ENCODE measurements around the gene IRGM. TPM values are rescaled to one million over a fixed set of nuclear protein-coding genes. Genes with fewer than 3 reads are reported as not detected.

Gene IRGM
- total RNA-seq: not detected in 2 replicates

GRCh38 chr5:150846308-150846653, at the start of gene IRGM:
Gene IRGM, plus strand, starts transcription at chr5:150846521. Its CDS starts 1,603 bp downstream, at chr5:150848124.

Other genes starting within 250 kb of the IRGM start
- gene SYNPO, start 205.9 kb upstream of the IRGM start, total RNA-seq: 1.5 and 5.3 TPM in 2 replicates
- gene MYOZ3, start 185.3 kb upstream of the IRGM start, total RNA-seq: under 0.01 and 0.24 TPM in 2 replicates
- 14.3 and 17.8 TPM in 2 replicates for gene RBM22, start 145.5 kb upstream of the IRGM start, total RNA-seq
- gene DCTN4, start 87.5 kb upstream of the IRGM start, total RNA-seq: 26.7 and 39.9 TPM in 2 replicates
- 7.0 and 10.8 TPM in 2 replicates for gene SMIM3, start 67.8 kb upstream of the IRGM start, total RNA-seq
- gene ZNF300, start 58.5 kb downstream of the IRGM start, total RNA-seq: 2.7 and 3.4 TPM in 2 replicates
- gene GPX3, start 174.1 kb downstream of the IRGM start, total RNA-seq: 84.6 and 147 TPM in 2 replicates
- 73.5 and 316 TPM in 2 replicates for gene TNIP1, start 234.5 kb downstream of the IRGM start, total RNA-seq

All from tracheal epithelial cell (primary cell).